ENCODE results near the gene DDIT4.
"Not testable (repeated sequence)": the region's sequence is repeated elsewhere in the genome, so short reads cannot be mapped to it uniquely, and the experiment has no call there.

DDIT4 gene

DNA sequence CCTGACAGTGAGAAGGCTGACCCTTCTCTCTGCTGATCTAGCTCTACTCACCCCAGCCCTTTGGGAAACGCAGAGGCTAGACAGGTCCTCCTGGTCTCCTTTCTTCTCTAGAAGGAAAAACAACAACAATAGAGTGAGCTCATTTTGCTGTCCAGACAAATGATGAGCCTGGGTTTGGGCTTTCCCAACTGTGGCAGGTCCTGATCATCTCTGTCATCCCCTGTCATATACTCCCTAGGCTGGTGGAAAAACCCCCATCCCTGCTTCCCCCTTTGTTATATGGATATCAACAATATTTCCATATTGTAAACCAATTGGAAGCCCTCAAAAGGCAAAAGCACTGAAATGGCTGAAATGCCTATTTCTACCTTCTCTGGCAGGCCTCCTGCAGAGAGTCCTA, 9.2 kb upstream of the DDIT4 start:
- H3K4me1 Mint-ChIP-seq: peaks cover 46% of the 10 kb centered on the region
- no peaks in the 10 kb centered on the region for H3K9me3 Mint-ChIP-seq
- H3K36me3 Mint-ChIP-seq (ENCODE audit: low read depth): no peaks in the 10 kb centered on the region
- H3K4me3 Mint-ChIP-seq: no peak overlapping the region
- peak overlapping the region; percentile 88 to 98 (median 93) for H3K27ac Mint-ChIP-seq
- no peaks in the 10 kb centered on the region for H3K27me3 Mint-ChIP-seq (ENCODE audit: low read depth)
- TF ChIP-seq, protein P1, sequence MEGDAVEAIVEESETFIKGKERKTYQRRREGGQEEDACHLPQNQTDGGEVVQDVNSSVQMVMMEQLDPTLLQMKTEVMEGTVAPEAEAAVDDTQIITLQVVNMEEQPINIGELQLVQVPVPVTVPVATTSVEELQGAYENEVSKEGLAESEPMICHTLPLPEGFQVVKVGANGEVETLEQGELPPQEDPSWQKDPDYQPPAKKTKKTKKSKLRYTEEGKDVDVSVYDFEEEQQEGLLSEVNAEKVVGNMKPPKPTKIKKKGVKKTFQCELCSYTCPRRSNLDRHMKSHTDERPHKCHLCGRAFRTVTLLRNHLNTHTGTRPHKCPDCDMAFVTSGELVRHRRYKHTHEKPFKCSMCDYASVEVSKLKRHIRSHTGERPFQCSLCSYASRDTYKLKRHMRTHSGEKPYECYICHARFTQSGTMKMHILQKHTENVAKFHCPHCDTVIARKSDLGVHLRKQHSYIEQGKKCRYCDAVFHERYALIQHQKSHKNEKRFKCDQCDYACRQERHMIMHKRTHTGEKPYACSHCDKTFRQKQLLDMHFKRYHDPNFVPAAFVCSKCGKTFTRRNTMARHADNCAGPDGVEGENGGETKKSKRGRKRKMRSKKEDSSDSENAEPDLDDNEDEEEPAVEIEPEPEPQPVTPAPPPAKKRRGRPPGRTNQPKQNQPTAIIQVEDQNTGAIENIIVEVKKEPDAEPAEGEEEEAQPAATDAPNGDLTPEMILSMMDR (IDR thresholded peaks at IDR 0.05; ENCODE audit: unreplicated experiment in 3 of 3): no peak

DNA sequence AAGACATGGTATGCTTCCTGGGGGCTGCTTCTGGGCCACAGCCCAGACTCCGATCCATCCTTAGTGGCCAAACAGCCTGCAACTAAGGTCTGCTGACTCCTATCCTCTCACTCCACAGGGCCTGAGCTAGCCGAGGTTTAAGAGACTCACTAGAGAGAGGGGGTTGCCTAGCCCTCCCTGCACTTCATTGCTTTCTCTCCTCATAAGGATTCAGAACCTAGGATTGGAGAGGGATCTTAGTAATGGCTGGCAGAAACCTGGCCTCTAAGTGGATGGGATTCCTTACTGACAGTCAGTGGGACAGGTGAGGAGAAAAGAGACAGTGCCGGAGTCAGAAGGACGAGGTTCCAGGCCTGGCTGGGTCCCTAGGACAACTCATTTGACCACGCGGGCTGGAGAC, 8.2 kb upstream of the DDIT4 start:
- Mint-ChIP-seq H3K4me1 (peaks cover 40% of the 10 kb centered on the region), H3K27me3 (ENCODE audit: low read depth) (no peaks in the 10 kb centered on the region), H3K36me3 (ENCODE audit: low read depth) (no peaks in the 10 kb centered on the region), H3K27ac (peak overlapping the region; percentile 88 to 98 (median 93)), H3K4me3 (peak overlapping the region in 1 of 3 experiments; percentile 12), H3K9me3 (no peaks in the 10 kb centered on the region)
- TF ChIP-seq, protein P1 (IDR thresholded peaks at IDR 0.05; ENCODE audit: unreplicated experiment in 3 of 3): no peak

DNA sequence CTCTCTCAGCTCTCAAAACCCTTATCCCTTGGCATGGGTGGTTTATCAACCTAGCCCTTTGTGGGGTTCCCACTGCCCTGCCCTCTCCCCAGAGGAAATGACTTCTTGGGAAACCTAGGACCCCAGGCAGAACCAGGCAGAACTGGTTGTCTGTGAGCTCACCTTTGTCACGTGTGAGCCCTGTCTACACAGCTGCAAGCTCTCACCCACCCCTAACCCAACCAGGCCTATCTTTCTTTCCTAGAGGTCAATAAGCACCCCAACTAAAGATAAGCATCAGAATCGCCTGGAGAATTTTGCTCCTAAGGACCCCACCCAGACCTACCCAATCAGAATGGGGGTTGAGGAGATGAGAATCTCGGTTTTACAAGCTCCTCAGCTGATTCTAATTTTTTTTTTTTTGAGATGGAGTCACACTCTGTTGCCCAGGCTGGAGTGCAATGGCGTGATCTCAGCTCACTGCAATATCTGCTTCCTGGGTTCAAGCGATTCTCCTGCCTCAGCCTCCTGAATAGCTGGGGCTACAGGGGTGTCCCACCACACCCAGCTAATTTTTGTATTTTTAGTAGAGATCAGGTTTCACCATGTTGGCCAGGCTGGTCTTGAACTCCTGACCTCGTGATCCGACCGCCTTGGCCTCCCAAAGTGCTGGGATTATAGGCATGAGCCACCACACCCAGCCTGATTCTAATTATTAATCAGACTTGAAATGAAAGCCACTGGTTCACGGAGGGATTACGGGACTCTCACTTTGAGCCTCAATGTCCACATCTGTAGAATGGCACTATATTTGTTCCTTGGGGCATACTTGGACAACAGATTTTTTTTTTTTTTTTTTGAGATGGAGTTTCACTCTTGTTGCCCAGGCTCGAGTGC, 7.5 kb upstream of the DDIT4 start:
- no peaks in the 10 kb centered on the region for H3K27me3 Mint-ChIP-seq (ENCODE audit: low read depth)
- H3K36me3 Mint-ChIP-seq (ENCODE audit: low read depth): no peaks in the 10 kb centered on the region
- H3K4me3 Mint-ChIP-seq: no peak overlapping the region
- peak overlapping the region; percentile 88 to 98 (median 93) for H3K27ac Mint-ChIP-seq
- H3K9me3 Mint-ChIP-seq: no peaks in the 10 kb centered on the region
- peaks cover 41% of the 10 kb centered on the region for H3K4me1 Mint-ChIP-seq
- TF ChIP-seq, protein P1 (IDR thresholded peaks at IDR 0.05; ENCODE audit: unreplicated experiment in 3 of 3): no peak

DNA sequence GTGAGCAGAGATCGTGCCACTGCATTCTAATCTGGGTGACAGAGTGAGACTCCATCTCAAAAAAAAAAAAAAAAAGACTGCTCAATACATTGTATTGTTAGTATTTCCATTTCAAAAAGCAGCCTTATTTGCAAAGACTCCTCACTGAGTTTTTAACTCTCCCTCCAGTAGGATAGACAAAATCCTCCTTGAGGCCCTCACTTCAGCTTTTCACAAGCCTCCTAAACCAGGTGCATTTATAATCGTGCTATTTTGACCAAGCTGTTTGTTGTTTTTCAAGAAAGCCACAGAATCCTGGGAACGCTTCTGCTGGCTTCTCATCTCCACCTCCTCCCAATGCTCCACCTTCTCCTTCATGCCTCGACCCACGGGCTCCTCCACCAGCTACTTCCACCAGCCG, 6.3 kb upstream of the DDIT4 start:
- Mint-ChIP-seq H3K9me3 (no peaks in the 10 kb centered on the region), H3K4me3 (peak overlapping the region in 1 of 3 experiments; percentile 1), H3K27me3 (ENCODE audit: low read depth) (no peaks in the 10 kb centered on the region), H3K27ac (peak overlapping the region; percentile 81 to 88 (median 84)), H3K4me1 (peaks cover 41% of the 10 kb centered on the region), H3K36me3 (ENCODE audit: low read depth) (no peaks in the 10 kb centered on the region)
- TF ChIP-seq, protein P1 (IDR thresholded peaks at IDR 0.05; ENCODE audit: unreplicated experiment in 3 of 3): no peak

DNA sequence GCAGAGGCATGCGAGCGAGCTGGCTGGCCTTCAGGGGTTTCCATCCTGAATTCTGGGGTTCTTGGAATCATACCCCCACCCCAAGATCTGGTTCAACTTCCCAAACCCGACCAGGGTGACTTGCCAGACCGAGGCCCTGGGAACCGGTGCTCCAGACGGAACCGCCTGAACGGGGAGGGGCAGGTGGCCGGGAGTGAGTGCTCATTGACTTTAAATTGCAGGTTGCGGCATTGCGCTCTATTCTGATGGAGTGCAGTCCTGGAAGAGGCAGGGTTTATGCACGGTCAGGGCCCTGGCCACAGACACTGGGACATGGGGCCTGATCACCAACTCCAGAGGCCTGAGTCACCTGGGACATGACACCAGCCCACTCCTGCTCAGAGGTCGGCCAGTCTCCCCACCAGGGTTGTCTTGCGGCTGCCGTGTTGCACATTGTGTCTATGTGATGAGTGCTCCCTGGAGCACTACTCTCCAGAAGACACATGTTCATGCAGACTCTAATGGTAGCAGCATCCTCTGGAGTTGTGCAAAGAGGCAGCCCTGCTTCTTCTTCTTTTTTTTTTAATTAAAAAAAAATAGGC, 5.8 kb upstream of the DDIT4 start:
- Mint-ChIP-seq H3K27ac (peak overlapping the region; percentile 81 to 88 (median 84)), H3K27me3 (ENCODE audit: low read depth) (no peaks in the 10 kb centered on the region), H3K9me3 (no peaks in the 10 kb centered on the region), H3K4me1 (peaks cover 46% of the 10 kb centered on the region), H3K36me3 (ENCODE audit: low read depth) (no peaks in the 10 kb centered on the region), H3K4me3 (peak overlapping the region in 1 of 3 experiments; percentile 1)
- TF ChIP-seq, protein P1 (IDR thresholded peaks at IDR 0.05; ENCODE audit: unreplicated experiment in 3 of 3): no peak

DNA sequence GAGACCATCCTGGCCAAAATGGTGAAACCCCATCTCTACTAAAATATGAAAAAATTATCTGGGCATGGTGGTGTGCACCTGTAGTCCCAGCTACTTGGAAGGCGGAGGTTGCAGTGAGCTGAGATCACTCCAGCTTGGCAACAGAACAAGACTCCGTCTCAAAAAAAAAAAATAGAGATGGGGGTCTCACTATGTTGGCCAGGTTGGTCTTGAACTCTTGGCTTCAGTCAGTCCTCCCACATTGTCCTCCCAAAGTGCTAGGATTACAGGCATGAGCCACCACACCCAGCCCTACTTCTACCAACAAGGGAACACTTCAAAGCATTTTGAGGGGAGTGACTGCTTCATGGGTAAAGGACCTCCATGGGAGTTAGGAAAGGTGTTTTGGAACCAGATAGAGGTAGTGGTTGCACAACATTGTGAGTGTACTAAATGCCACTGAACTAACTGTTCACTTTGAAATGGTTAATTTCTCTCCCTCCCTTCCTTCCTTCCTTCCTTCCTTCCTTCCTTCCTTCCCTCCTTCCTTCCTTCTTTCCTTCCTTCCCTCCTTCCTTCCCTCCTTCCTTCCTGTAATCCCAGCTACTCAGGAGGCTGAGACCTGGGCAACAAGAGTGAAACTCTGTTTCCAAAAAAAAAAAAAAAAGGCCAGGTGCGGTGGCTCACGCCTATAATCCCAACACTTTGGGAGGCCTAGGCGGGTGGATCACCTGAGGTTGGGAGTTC, 5.1 kb upstream of the DDIT4 start:
- H3K27me3 Mint-ChIP-seq (ENCODE audit: low read depth); H3K4me3 Mint-ChIP-seq; H3K9me3 Mint-ChIP-seq; H3K36me3 Mint-ChIP-seq (ENCODE audit: low read depth); H3K27ac Mint-ChIP-seq: not testable (repeated sequence)
- H3K4me1 Mint-ChIP-seq: peaks cover 49% of the 10 kb centered on the region
